HG03469 (cell line): ENCODE data around the gene SEC23IP.
"Not testable (repeated sequence)": the region's sequence is repeated elsewhere in the genome, so short reads cannot be mapped to it uniquely, and the experiment has no call there.

Experiments
- ATAC-seq: cut with Tn5 transposase; IDR thresholded peaks from one replicate; pipeline ENCODE4 v1.9.1; 2021; ENCODE audit warnings: mild to moderate bottlenecking, moderate library complexity, moderate number of reproducible peaks; ENCODE audit not compliant: unreplicated experiment

Gene SEC23IP

GRCh38 chr10:119892188-119893065 lies at the start of gene SEC23IP:
Gene SEC23IP, plus strand, starts transcription at chr10:119892730. Its CDS starts 53 bp downstream, at chr10:119892783.
- ATAC-seq, result peak; percentile 96

GRCh38 chr10:119845656-119846055 lies 46.9 kb upstream of the SEC23IP start:
- ATAC-seq, result no peak

- ATAC-seq, result no peak
These were observed 43.3 kb upstream of the SEC23IP start for GRCh38 chr10:119849031-119849789.

DNA sequence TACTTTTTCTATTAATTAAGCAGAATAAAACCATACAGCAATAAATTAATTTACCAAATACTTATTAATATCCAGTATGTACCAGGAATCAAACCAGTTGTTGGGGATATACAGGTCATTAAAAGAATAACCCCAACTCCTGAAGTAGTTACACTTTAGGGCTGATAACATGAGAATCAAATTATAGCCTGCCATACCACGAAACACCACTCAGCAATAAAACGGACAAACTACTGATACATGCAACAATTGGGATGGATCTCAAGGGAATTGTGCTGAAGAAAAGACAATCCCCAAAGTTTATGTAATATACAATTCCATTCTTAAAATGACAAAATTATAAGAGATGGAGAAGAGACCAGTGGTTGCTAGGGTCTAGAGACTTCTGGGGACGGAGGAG lies 42.6 kb upstream of the SEC23IP start:
- ATAC-seq, result no peak

DNA sequence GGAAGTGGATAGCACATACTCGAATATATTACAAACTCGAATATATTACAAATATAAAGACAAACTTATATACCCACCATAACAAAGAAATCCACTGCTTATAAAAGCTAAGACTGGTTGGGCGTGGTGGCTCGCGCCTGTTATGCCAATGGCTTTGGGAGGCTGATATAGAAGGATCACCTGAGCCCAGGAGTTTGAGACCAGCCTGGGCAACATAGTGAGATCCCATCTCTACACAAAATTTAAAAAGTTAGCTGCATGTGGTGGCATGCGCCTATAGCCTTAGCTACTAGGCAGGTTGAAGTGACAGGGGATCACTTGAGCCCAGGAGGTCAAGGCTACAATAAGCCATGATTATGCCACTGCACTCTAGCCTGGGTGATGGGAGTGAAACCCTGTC lies 40.3 kb upstream of the SEC23IP start:
- ATAC-seq, result no peak

DNA sequence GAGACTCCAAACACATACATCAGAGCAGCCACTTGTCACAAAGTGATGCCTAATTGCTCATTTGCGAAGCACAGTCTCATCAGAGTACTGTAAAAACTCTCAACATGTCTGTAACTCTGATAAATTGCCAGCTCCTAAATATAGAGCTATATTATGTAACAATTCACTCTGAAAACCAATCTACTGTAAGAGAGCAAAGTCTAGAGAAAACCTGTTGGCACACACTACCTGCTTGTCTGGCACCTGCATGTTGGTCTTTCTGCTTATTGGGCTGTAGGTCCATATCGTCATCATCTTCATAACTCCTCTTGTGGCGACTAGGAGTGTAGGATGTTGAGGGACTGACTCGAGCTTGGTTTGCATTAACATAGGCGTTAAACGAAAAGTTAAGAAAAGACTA lies 39.7 kb upstream of the SEC23IP start:
- no peak for ATAC-seq

- ATAC-seq, result no peak
These were observed 39.0 kb upstream of the SEC23IP start for GRCh38 chr10:119853574-119853973.

DNA sequence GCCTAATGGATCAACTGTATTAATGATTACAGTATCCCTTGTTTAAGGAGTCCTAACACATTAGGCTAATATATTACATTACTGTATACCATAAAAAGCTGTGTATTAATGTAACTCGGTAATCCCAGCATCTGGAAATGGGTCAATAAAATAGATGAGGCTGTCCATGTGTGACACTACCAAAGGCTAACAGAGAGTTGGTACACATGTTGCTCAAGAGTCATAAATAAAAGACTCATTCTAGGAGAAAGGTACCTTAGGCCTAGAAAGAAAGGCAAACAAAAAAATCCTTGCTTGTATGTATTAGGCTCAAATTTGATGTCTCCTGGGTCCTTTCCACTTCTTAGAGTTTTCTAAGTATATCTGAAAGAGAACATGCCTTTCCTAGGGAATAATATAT lies 34.5 kb upstream of the SEC23IP start:
- ATAC-seq, result no peak

GRCh38 chr10:119859420-119860258 lies 32.9 kb upstream of the SEC23IP start:
- ATAC-seq, result no peak

GRCh38 chr10:119860866-119861607 lies 31.5 kb upstream of the SEC23IP start:
- no peak for ATAC-seq

- ATAC-seq, result no peak
These were observed 30.0 kb upstream of the SEC23IP start for GRCh38 chr10:119862524-119862923.

GRCh38 chr10:119863951-119864565 lies 28.5 kb upstream of the SEC23IP start:
- no peak for ATAC-seq

DNA sequence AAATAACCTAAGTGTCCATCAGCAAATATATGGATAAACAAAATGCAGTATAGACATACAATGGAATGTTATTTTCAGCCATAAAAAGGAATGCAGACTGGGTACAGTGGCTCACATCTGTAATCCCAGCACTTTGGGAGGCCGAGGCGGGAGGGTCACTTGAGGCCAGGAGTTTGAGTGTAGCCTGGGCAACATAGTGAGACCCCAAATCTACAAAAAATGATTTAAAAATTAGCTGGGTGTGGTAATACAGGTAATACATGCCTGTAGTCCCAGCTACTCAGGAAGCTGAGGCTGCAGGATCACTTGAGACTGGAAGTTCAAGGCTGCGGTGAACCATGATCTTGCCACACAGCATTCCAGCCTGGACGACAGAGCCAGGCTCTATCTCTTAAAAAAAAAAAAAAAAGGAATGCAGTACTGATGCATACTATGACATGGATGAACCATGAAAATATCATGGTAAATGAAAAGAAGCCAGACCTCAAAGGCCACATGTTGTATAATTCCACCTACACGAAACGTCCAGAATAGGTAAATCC lies 26.8 kb upstream of the SEC23IP start:
- ATAC-seq, result no peak

DNA sequence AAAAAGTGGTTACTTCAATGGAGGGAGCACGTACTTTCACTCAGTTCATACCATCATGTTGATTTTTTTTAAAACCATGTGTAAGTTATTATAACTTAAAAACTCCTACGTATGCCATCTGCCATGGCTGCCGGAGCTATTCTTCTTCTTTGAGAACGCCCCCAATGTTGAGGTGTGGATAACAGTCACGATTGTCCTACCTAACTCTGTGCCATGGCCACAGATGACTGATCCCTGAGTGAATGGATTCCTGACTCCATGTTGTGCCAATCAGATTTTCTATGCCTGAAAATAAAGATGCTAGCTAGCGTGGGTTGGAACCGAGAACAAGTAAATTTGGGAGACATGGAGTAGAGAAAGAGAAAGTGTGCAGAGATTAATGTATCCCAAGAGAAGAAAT lies 25.2 kb upstream of the SEC23IP start:
- ATAC-seq, result no peak

- not testable (repeated sequence) for ATAC-seq
These were observed 23.1 kb upstream of the SEC23IP start for GRCh38 chr10:119869398-119869797.

DNA sequence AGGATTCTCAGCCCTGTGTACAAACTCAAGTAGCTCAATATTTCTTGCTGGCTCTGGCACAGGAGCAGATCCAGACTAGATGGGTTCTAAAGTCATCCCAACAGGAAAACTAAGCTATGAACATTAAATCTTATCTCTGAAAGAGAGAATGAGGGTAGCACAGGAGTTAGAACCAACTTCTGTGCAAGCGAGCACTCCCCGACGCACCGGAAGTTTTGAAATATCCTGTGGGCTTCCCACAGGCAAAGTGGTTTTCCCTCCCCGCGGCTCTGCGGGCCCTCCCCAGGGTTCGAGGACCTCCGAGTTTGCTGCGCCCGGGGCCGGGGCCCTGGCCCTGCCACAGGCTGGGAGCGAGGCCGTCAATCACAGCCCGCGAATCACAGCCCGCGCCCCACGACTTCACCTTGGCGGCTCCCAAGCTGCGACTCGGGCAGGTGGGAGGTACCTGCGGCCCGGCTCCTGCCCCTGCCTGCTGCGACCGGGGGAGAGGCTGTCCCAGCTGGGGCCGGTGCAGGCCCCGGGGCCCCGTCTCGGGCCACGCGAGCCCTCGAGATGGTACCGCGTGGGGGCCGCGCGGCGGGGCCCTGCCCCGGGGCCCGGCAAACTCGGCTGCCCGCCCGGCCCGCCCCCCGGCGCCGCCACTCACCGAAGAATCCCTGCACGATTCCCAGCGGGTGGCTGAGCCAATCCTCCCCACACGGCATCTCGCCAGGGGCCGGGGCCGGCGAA lies 20.5 kb upstream of the SEC23IP start:
- peak; percentile 16 for ATAC-seq

DNA sequence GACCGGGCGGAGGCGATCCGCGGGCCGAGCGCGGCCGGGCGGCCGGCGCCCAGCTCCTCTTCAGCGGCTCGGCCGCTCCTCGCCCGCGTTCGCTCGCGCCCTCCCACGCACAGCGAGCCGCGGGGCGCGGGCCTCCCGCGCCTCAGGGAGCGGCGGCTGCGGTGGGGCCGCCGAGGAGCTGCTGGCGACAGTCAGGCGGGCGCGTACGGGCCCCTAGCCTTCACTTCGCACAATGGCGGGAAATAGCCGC lies 20.0 kb upstream of the SEC23IP start, which contains the start of gene MCMBP:
Gene MCMBP (minus strand): TSS at position 234 of the 250 bp plus-strand sequence. CDS start 259 bp downstream, outside the sequence.
- peak; percentile 14 for ATAC-seq

DNA sequence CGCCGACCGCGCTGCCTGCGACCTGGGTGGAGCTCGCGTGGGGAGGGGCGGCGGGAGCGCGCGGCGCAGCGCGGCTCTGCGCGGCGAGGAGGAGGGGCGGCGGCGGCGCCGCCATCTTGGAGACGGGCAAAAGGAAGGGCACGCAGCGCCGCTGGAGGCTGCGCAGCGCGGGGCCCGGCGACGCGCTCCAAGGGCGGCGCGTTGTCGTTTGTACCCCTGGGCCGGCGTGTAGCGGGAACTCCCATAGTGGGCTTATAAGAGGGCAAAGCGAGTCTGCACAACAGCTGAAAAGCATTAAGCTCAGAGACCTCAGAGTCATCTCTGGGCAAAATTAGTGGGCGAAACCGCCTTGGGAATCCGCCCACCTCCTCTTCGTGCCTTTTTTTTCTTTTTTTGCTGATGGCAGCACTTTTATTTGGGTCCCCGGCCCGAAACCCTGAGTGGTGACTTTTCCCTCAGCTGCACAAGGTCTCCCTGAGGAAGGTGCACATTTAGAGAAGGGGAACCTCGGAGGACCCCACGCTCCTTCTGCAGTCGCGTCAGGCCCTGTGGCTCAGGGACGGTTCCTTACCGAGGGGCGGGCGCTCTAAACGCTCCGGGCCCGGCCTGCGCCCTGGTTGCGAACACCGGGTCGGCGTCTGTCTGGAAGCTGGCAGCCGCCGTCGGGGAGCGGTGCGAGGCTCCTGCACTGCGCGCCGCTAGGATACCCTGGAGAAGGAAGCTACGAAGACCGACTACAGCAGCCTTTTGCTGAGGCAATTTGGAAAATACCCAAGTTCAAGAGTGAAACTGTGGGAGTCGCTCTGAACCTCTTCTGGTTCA lies 19.5 kb upstream of the SEC23IP start:
- ATAC-seq, result peak; percentile 82
